Lower leg skin (tissue), 4 donors: Measurements from ENCODE around the gene HECTD3. TPM values are rescaled to one million over a fixed set of nuclear protein-coding genes. Genes with fewer than 3 reads are reported as not detected.
A peak's percentile ranks its signal among the peaks of the same experiment; 100 is the strongest.
"Not testable (repeated sequence)": the region's sequence is repeated elsewhere in the genome, so short reads cannot be mapped to it uniquely, and the experiment has no call there.

Source experiments
- DNase-seq, 2 donors: peaks; one replicate each; pipeline ENCODE4 v3.0.0-alpha.2; 2019; ENCODE audit warnings: low spot score in 2 of 2
- H3K4me3 ChIP-seq: fragments of 200-600 bp; sonication (generic); 2 replicates; pipeline ENCODE4 v1.5.1; 2017; ENCODE audit warnings: mild to moderate bottlenecking, low read depth; ENCODE audit not compliant: poor library complexity, severe bottlenecking
- POLR2A ChIP-seq, 2 donors: fragments of 450-650 bp; IDR thresholded peaks; one replicate each; pipeline ENCODE4 v1.6.1; 2016 to 2017; ENCODE audit warnings: antibody characterized with exemption in 2 of 2, mild to moderate bottlenecking in 1 of 2, moderate library complexity in 1 of 2
- WGBS, 2 donors: methylation state at CpG; one replicate each; pipeline ENCODE4 v1.1.5; 2018; 5-methylcytosine and 5-hydroxymethylcytosine counted together
- intact Hi-C: fragments of 100-400 bp; cut with DNase I; formaldehyde crosslinking; loops from one replicate; pipeline ENCODE4 v1.15.0; 2023; ENCODE audit warnings: low total_unique reads
- total RNA-seq, 4 donors: library from RNA; depleted of rRNA; stranded (reverse); fragments of >200 nt; gene quantifications; one replicate each; pipeline ENCODE4 v1.1.0, GENCODE V29; 2016
- TF ChIP-seq, protein P1 (sequence below), 3 donors: fragments of 450-650 bp; IDR thresholded peaks; one replicate each; pipeline ENCODE4 v1.5.1; 2016; ENCODE audit warnings: antibody characterized with exemption in 3 of 3, mild to moderate bottlenecking in 3 of 3, moderate library complexity in 2 of 3

The HECTD3 gene
- total RNA-seq, 4 donors from 2014 or later = 40.3 to 97.5 (median 48.1) TPM

DNA sequence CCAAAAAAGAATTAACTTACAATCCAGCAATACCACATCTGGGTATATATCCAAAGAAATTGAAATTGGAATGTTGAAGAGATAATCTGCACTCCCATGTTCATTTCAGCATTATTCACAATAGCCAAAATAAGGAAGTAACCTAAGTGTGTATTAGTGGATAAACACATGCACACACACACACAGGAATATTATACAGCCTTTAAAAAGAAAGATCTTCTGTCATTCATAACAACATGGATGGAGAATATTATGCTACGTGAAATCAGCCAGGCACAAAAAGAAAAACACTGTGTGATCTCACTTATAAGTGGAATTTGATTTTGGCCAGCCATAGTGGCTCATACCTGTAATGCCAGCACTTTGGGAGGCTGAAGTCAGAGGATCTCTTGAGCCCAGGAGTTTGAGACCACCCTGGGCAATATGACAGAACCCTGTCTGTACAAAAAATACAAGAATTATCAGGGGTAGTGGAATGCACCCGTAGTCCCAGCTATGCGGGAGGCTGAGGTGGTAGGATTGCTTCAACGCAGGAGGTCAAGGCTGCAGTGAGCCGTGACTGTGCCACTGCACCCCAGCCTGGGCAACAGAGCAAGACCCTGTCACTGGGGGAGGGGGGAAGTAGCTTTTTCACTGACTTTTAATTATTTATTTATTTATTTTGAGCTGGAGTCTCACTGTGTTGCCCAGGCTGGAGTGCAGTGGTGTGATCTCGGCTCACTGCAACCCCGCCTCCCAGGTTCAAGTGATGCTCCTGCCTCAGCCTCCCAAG, 15.5 kb downstream of the HECTD3 start:
- DNase-seq = peak in 1 of 2 donors; percentile 50
- 93 to 96% methylated on average over 7 of the region's 7 CpGs for whole genome bisulfite sequencing, 2 donors
- TF ChIP-seq, protein P1, sequence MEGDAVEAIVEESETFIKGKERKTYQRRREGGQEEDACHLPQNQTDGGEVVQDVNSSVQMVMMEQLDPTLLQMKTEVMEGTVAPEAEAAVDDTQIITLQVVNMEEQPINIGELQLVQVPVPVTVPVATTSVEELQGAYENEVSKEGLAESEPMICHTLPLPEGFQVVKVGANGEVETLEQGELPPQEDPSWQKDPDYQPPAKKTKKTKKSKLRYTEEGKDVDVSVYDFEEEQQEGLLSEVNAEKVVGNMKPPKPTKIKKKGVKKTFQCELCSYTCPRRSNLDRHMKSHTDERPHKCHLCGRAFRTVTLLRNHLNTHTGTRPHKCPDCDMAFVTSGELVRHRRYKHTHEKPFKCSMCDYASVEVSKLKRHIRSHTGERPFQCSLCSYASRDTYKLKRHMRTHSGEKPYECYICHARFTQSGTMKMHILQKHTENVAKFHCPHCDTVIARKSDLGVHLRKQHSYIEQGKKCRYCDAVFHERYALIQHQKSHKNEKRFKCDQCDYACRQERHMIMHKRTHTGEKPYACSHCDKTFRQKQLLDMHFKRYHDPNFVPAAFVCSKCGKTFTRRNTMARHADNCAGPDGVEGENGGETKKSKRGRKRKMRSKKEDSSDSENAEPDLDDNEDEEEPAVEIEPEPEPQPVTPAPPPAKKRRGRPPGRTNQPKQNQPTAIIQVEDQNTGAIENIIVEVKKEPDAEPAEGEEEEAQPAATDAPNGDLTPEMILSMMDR (IDR thresholded peaks at IDR 0.05) = no peak
- no peak for TF ChIP-seq POLR2A (IDR thresholded peaks at IDR 0.05)
- H3K4me3 ChIP-seq = no peak overlapping the region
- intact Hi-C loops = no loop called here

DNA sequence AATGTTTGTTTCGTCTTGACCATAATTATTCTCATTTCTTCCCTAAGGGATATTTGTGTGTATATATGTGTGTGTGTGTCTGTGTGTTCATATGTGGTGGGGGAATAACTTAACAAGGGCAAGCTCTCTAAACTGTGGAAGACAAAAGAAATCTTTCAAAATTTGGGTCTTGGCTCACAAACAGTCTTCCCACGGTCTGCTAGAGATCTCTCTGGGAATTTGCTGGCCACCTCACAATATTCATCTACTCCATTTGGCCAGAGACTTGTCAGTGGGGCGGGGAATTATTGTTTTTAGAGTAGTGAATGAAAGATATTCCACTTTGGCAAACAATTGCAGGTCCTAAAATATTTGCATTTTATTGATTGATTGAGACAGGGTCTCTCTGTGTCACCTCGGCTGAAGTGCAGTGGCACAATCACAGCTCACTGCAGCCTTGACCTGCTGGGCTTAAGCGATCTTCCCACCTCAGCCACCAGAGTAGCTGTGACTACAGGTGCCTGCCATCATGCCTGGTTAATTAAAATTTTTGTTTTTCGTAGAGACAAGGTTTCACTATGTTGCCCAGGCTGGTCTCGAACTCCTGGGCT, 16.7 kb downstream of the HECTD3 start:
- WGBS, 2 donors = 75 to 79% methylated on average over 7 of the region's 7 CpGs
- no peak for TF ChIP-seq POLR2A (IDR thresholded peaks at IDR 0.05)
- TF ChIP-seq, protein P1 (IDR thresholded peaks at IDR 0.05) = no peak
- intact Hi-C loops = no loop called here
- peak in 1 of 2 donors; percentile 45 for DNase-seq
- H3K4me3 ChIP-seq = no peak overlapping the region

DNA sequence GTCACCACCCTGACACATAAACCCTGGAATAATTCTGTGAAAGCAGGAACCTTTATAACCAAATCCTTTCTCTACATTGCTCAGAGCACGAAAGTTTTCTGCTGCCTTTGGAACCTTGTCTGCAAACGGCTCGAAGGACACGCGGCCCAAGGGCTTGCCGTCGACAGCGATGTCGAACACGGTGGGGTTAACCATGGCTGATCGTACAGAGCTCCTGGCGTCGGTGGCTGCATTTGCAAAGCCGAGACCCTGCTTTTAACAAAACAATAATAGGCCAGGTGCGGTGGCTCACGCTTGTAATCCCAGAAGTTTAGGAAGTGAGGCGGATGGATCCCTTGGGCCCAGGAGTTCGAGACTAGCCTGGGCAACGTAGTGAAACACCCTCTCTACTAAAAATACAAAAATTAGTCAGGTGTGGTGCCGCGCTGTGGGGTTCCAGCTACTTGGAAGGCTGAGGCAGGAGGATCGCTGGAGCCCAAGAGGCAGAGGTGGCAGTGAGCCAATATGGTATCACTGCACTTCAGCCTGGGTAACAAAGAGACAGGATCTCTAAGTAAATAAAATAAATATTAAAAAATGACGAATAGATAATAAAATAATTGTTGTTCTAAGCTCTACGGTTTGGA, 22.5 kb downstream of the HECTD3 start:
- no peak for DNase-seq
- intact Hi-C loops = no loop called here
- TF ChIP-seq POLR2A (IDR thresholded peaks at IDR 0.05) = no peak
- TF ChIP-seq, protein P1 (IDR thresholded peaks at IDR 0.05) = no peak
- 92 to 94% methylated on average over 24 of the region's 24 CpGs for WGBS, 2 donors
- H3K4me3 ChIP-seq = no peak overlapping the region

DNA sequence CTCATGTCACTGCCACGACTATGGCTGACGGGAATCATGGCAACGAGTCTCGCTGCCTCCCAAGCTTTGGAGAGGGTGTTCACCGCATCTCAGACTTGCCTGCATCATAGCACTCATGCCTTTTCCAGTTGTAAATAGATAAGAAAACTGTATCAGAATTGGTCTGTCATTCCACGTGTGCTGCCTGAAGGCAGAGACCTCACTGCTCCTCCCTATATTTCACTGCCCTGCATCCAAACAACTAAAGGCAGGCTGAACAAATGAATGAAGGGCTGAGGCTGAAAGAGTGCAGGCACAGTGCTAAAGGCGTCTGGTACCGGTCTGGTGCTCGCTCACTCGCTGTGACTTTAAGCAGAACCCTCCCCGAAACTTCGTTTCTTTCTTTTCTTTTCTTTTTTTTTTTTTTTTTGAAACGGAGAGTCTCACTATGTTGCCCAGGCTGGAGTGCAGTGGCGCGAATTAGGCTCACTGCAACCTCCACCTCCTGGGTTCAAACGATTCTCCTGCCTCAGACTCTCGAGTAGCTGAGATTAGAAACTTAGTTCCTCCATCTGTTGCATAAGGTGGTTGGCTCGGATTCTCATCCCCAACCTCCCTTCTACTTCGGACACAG, 25.3 kb downstream of the HECTD3 start:
- DNase-seq = no peak
- 4 to 5% methylated on average over 19 of the region's 19 CpGs for WGBS, 2 donors
- intact Hi-C loops = no loop called here
- TF ChIP-seq POLR2A (IDR thresholded peaks at IDR 0.05) = no peak
- TF ChIP-seq, protein P1 (IDR thresholded peaks at IDR 0.05) = no peak
- H3K4me3 ChIP-seq = peak overlapping the region; percentile 63

DNA sequence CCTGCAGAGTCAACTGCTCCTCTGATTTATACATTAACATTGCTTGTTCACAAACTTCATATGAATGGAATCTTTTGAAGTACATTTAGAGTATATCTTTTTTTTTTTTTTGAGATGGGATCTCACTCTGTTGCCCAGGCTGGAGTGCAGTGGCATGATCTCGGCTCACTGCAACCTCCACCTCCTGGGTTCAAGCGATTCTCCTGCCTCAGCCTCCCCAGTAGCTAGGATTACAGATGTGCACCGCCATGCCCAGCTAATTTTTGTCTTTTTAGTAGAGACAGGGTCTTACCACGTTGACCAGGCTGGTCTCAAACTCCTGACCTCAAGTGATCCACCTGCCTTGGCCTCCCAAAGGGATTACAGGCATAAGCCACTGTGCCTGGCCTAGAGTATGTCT, 33.8 kb downstream of the HECTD3 start:
- DNase-seq, intact Hi-C loops, H3K4me3 ChIP-seq: not testable (repeated sequence)
- 97 to 100% methylated on average over 4 of the region's 4 CpGs for WGBS, 2 donors

DNA sequence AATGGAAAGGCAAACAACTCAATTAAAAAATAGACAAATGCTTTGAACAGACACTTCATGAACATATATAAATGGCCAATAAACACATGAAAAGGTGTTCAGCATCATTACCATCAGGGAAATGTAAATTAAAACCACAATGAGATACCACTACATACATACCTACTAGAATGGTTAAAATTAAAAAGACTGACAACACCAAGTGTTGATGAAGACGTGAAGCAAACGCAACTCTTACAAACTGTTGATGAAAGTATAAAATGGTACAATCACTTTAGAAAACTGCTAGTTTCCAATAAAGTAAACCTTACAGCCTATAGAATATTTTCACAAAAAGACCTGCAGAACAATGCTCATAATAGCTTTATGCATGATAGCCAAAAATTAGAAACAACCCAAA, 34.9 kb downstream of the HECTD3 start:
- intact Hi-C loops = no loop called here
- WGBS, 2 donors = 93 to 97% methylated on average over 2 of the region's 2 CpGs
- TF ChIP-seq, protein P1 (IDR thresholded peaks at IDR 0.05) = no peak
- no peak for TF ChIP-seq POLR2A (IDR thresholded peaks at IDR 0.05)
- no peak overlapping the region for H3K4me3 ChIP-seq
- no peak for DNase-seq
